HepG2 (cell line): Measurements from ENCODE around the gene C1QTNF6. TPM values are rescaled to one million over a fixed set of nuclear protein-coding genes. Genes with fewer than 3 reads are reported as not detected.

ENCODE experiments used
- ATF7-NPFF ChIP-seq: sonication (generic); formaldehyde crosslinking; IDR thresholded peaks from 2 replicates; pipeline ENCODE4 v1.8.1; 2023; ENCODE audit warnings: mild to moderate bottlenecking, low read depth, missing genetic modification reagents, moderate library complexity
- CCDC6 ChIP-seq: sonication (generic); formaldehyde crosslinking; IDR thresholded peaks from 2 replicates; pipeline ENCODE4 v1.8.1; 2022; ENCODE audit warnings: mild to moderate bottlenecking, missing genetic modification reagents, moderate library complexity
- CREM ChIP-seq, 2 experiments: sonication (generic) in 1 of 2; formaldehyde crosslinking in 1 of 2; IDR thresholded peaks; 2 replicates each; pipeline versions ENCODE4 v1.4.0 to v1.6.1; 2016 to 2020; ENCODE audit warnings: antibody characterized with exemption in 1 of 2, mild to moderate bottlenecking in 1 of 2, missing genetic modification reagents in 1 of 2
- DRAP1 ChIP-seq: IDR thresholded peaks from 2 replicates; pipeline ENCODE4 v1.6.1; 2016; ENCODE audit warnings: missing genetic modification reagents, missing compliant biosample characterization
- ELF1 ChIP-seq: sonication (generic); formaldehyde crosslinking; IDR thresholded peaks from 2 replicates; pipeline ENCODE4 v1.4.0; 2020; ENCODE audit warnings: missing genetic modification reagents
- ETS1 ChIP-seq: sonication (generic); formaldehyde crosslinking; IDR thresholded peaks from 2 replicates; pipeline ENCODE4 v1.4.0; 2020; ENCODE audit warnings: missing genetic modification reagents
- FOSL2 ChIP-seq: sonication (generic); formaldehyde crosslinking; IDR thresholded peaks from 2 replicates; pipeline ENCODE4 v1.4.0; 2020; ENCODE audit warnings: missing genetic modification reagents
- FOXA1 ChIP-seq, 2 experiments: fragments of 450-650 bp in 1 of 2; sonication (generic) in 1 of 2; formaldehyde crosslinking in 1 of 2; IDR thresholded peaks; 2 replicates each; pipeline versions ENCODE4 v1.4.0 to v1.6.1; 2016 to 2020; ENCODE audit warnings: missing genetic modification reagents in 1 of 2
- GATAD2A ChIP-seq: IDR thresholded peaks from 2 replicates; pipeline ENCODE4 v1.6.1; 2016
- HCFC1 ChIP-seq: fragments of 150-350 bp; IDR thresholded peaks from 2 replicates; pipeline ENCODE4 v1.6.1; 2014; ENCODE audit warnings: low read depth, low read length
- MAX ChIP-seq: IDR thresholded peaks from 2 replicates; pipeline ENCODE4 v1.6.1; 2012; ENCODE audit warnings: inconsistent platforms
- ONECUT2 ChIP-seq: sonication (generic); formaldehyde crosslinking; IDR thresholded peaks from 2 replicates; pipeline ENCODE4 v1.4.0; 2020; ENCODE audit warnings: missing genetic modification reagents
- PATZ1 ChIP-seq: sonication (generic); formaldehyde crosslinking; IDR thresholded peaks from 2 replicates; pipeline ENCODE4 v1.4.0; 2020; ENCODE audit warnings: missing genetic modification reagents
- PHB2 ChIP-seq: fragments of 450-650 bp; IDR thresholded peaks from 2 replicates; pipeline ENCODE4 v1.6.1; 2018; ENCODE audit not compliant: partially characterized antibody
- PHF21A ChIP-seq: sonication (generic); formaldehyde crosslinking; IDR thresholded peaks from 2 replicates; pipeline ENCODE4 v1.5.0; 2020; ENCODE audit warnings: mild to moderate bottlenecking, missing genetic modification reagents
- RBM22 ChIP-seq: fragments of 200-400 bp; formaldehyde crosslinking; optimal IDR thresholded peaks from 2 replicates; pipeline ENCODE3; 2017; ENCODE audit warnings: mild to moderate bottlenecking, low read length, moderate library complexity
- TEAD2 ChIP-seq: sonication (generic); formaldehyde crosslinking; IDR thresholded peaks from 2 replicates; pipeline ENCODE4 v1.9.0; 2021; ENCODE audit warnings: missing genetic modification reagents
- YY1 ChIP-seq: IDR thresholded peaks from 2 replicates; pipeline ENCODE4 v1.6.1; 2011; ENCODE audit warnings: low read length, low read depth, moderate library complexity, mild to moderate bottlenecking; ENCODE audit not compliant: insufficient read depth, insufficient replicate concordance
- ZFP91 ChIP-seq: sonication (generic); formaldehyde crosslinking; IDR thresholded peaks from 2 replicates; pipeline ENCODE4 v1.9.0; 2022; ENCODE audit warnings: missing genetic modification reagents, mild to moderate bottlenecking, borderline replicate concordance
- ZNF251 ChIP-seq: sonication (generic); formaldehyde crosslinking; IDR thresholded peaks from 2 replicates; pipeline ENCODE4 v1.9.0; 2021; ENCODE audit warnings: mild to moderate bottlenecking, missing genetic modification reagents
- ZNF281 ChIP-seq: sonication (generic); formaldehyde crosslinking; IDR thresholded peaks from 2 replicates; pipeline ENCODE4 v1.4.0; 2020; ENCODE audit warnings: missing genetic modification reagents, borderline replicate concordance
- ZNF562 ChIP-seq: sonication (generic); formaldehyde crosslinking; IDR thresholded peaks from 2 replicates; pipeline ENCODE4 v1.8.0; 2022; ENCODE audit warnings: missing genetic modification reagents, borderline replicate concordance
- ZSCAN9 ChIP-seq: IDR thresholded peaks from 2 replicates; pipeline ENCODE4 v1.6.1; 2016; ENCODE audit warnings: borderline replicate concordance
- polyA plus RNA-seq, 8 experiments: library from polyadenylated mRNA; depleted of rRNA in 3 of 8; stranded (reverse) in 7 of 8; unstranded in 1 of 8; fragments of >200 nt; fragmentation: Illumina TruSeq in 4 of 8; extraction: Trizol in 4 of 8; gene quantifications; 2 replicates each; pipeline versions ENCODE4 v1.2.1 to v1.2.3, GENCODE V29; 2011 to 2016; ENCODE audit warnings: low read depth in 4 of 8, missing spikeins in 1 of 8, mixed read lengths in 1 of 8; ENCODE audit not compliant: insufficient read depth in 1 of 8
- total RNA-seq, 5 experiments: library from RNA; depleted of rRNA; stranded (reverse); fragments of >200 nt; fragmentation: Illumina TruSeq; extraction: Trizol; gene quantifications; 2 replicates each; pipeline ENCODE4 v1.2.3, GENCODE V29; 2016; ENCODE audit warnings: low read depth in 1 of 5

C1QTNF6 gene
- total and polyA plus RNA-seq, 2 of the 13 experiments (the other 11 are each of a cell fraction or from before 2014, with no cell fraction given): 2.7 to 6.9 TPM

- TF ChIP-seq ZNF281 (CRISPR knock-in tag): 0 out of 2 replicates have a peak, but pooled peaks have one; percentile 20
- TF ChIP-seq TEAD2 (CRISPR knock-in tag): no peak
- TF ChIP-seq FOXA1 (IDR thresholded peaks at IDR 0.05): 0 out of 2 replicates have a peak, but pooled peaks have one; percentile 10
- TF ChIP-seq FOXA1 (CRISPR knock-in tag; IDR thresholded peaks at IDR 0.05): peak; percentile 94
- TF ChIP-seq ZNF251: no peak
- TF ChIP-seq ATF7-NPFF (CRISPR knock-in tag): no peak
- TF ChIP-seq ZFP91 (CRISPR knock-in tag): peak; percentile 82; the same call in 1 of the 2 replicates
- no peak for TF ChIP-seq PHF21A
- peak; percentile 56 for TF ChIP-seq GATAD2A
- no peak for TF ChIP-seq ZNF562 (CRISPR knock-in tag)
- TF ChIP-seq FOSL2 (CRISPR knock-in tag): peak; percentile 7; the same call in 1 of the 2 replicates
- no peak for TF ChIP-seq ZSCAN9
- TF ChIP-seq ETS1 (CRISPR knock-in tag): no peak
- peak; percentile 75; the same call in 1 of the 2 replicates for TF ChIP-seq CCDC6 (CRISPR knock-in tag)
- peak; percentile 54; the same call in 1 of the 2 replicates for TF ChIP-seq PATZ1 (CRISPR knock-in tag)
- no peak for TF ChIP-seq PHB2
- TF ChIP-seq DRAP1: peak; percentile 70
- TF ChIP-seq RBM22: peak; percentile 32
- TF ChIP-seq ELF1: no peak
- TF ChIP-seq CREM (IDR thresholded peaks at IDR 0.05): no peak
- TF ChIP-seq CREM (CRISPR knock-in tag; IDR thresholded peaks at IDR 0.05): no peak
- peak; percentile 8; the same call in 1 of the 2 replicates for TF ChIP-seq MAX
- no peak for TF ChIP-seq ONECUT2 (CRISPR knock-in tag)
- TF ChIP-seq HCFC1: no peak
- peak; percentile 6 for TF ChIP-seq YY1
Measured at GRCh38 chr22:37199760-37200108, 11.7 kb upstream of the C1QTNF6 start (continued).
